K562 (cell line): Measurements from ENCODE around the gene DSCAM. TPM values are rescaled to one million over a fixed set of nuclear protein-coding genes. Genes with fewer than 3 reads are reported as not detected.

Experiments
- ATAC-seq: fragments of 200-7000 bp; cut with Tn5 transposase; 3 replicates; pipeline ENCODE4 v1.9.1; 2020; ENCODE audit warnings: moderate library complexity
- BruUV-seq: library from RNA; stranded (reverse); fragments of 400-500 nt; replicated peaks from 2 replicates; lab custom pipeline; 2021; lab: Mats Ljungman, UMichigan
- CTCF ChIA-PET: fragments of 300-600 bp; formaldehyde crosslinking; extraction: SDS; loops from one replicate; lab custom pipeline; 2021; ENCODE audit warnings: low intra/inter-chr PET ratio; lab: Yijun Ruan, JAX
- POLR2A ChIA-PET: fragments of 300-600, 350-650 bp; sonication (Branson Sonifier 250); formaldehyde crosslinking; extraction: SDS; loops from one replicate; lab custom pipeline; 2021; ENCODE audit warnings: antibody characterized with exemption, inconsistent platforms; lab: Yijun Ruan, JAX
- DNase-seq, 4 experiments: peaks; one replicate each; pipeline versions ENCODE4 v3.0.0 to v3.0.0-alpha.2; 2011 to 2018; ENCODE audit warnings: low spot score in 3 of 4, mixed read lengths in 3 of 4; ENCODE audit errors: extremely low read depth in 1 of 4
- FAIRE-seq: peaks from 2 replicates; lab custom pipeline; 2011; peaks lifted over from hg19 to GRCh38; lab: Jason Lieb, UNC
- H2AFZ ChIP-seq: 2 replicates; pipeline ENCODE4 v1.6.0; 2011; ENCODE audit warnings: low read depth, low read length, control low read depth, inconsistent platforms
- H3K27ac ChIP-seq: fragments of 200-600 bp; 3 replicates; pipeline ENCODE4 v1.8.0; 2011; ENCODE audit warnings: low read depth, mild to moderate bottlenecking, control low read depth, inconsistent platforms, low read length, moderate library complexity, mixed read lengths; ENCODE audit errors: extremely low read depth
- H3K27me3 ChIP-seq, 2 experiments: fragments of 300-600 bp in 1 of 2; 2 replicates in 1 of 2; 3 replicates in 1 of 2; pipeline versions ENCODE4 v1.6.0 to v1.8.0; 2011; ENCODE audit warnings: inconsistent platforms in 2 of 2, low read length in 2 of 2, mild to moderate bottlenecking in 1 of 2, mixed read lengths in 1 of 2, moderate library complexity in 1 of 2; ENCODE audit not compliant: control insufficient read depth in 2 of 2, insufficient read depth in 2 of 2
- H3K36me3 ChIP-seq: fragments of 300-600 bp; 3 replicates; pipeline ENCODE4 v1.8.0; 2011; ENCODE audit warnings: mild to moderate bottlenecking, low read length, inconsistent platforms; ENCODE audit not compliant: control insufficient read depth, insufficient read depth
- H3K4me1 ChIP-seq, 2 experiments: fragments of 200-600 bp in 1 of 2; replicated peaks in 1 of 2; 2 replicates in 1 of 2; 3 replicates in 1 of 2; pipeline versions ENCODE4 v1.5.1 to v1.8.0; 2011; ENCODE audit warnings: inconsistent platforms in 2 of 2, low read length in 2 of 2, mild to moderate bottlenecking in 1 of 2, mixed read lengths in 1 of 2, moderate library complexity in 1 of 2; ENCODE audit not compliant: control insufficient read depth in 2 of 2, insufficient read depth in 2 of 2
- H3K4me2 ChIP-seq: 2 replicates; pipeline ENCODE4 v1.6.1; 2011; ENCODE audit warnings: low read length, control low read depth, inconsistent platforms, mixed read lengths; ENCODE audit not compliant: insufficient read depth
- H3K4me3 ChIP-seq: fragments of 200-600 bp; sonication (generic), shearing (Covaris generic); 2 replicates; pipeline ENCODE4 v1.5.1; 2016; ENCODE audit warnings: control low read depth, inconsistent platforms
- H3K79me2 ChIP-seq: fragments of 200-600 bp; 3 replicates; pipeline ENCODE4 v1.8.0; 2011; ENCODE audit warnings: low read length, inconsistent platforms; ENCODE audit not compliant: control insufficient read depth, insufficient read depth
- H3K9ac ChIP-seq, 2 experiments: 2 replicates each; pipeline versions ENCODE4 v1.6.0 to v1.6.1; 2011; ENCODE audit warnings: low read depth in 2 of 2, low read length in 2 of 2, control low read depth in 1 of 2, inconsistent platforms in 1 of 2, mild to moderate bottlenecking in 1 of 2, mixed read lengths in 1 of 2; ENCODE audit not compliant: insufficient read depth in 1 of 2
- H3K9me1 ChIP-seq: one replicate; pipeline ENCODE4 v1.6.0; 2011; ENCODE audit warnings: inconsistent platforms, mild to moderate bottlenecking, low read length, moderate library complexity; ENCODE audit not compliant: control insufficient read depth, insufficient read depth
- H3K9me3 ChIP-seq: replicated peaks from 2 replicates; pipeline ENCODE4 v1.5.1; 2011; ENCODE audit warnings: low read depth, low read length, inconsistent platforms; ENCODE audit not compliant: control insufficient read depth, insufficient read depth
- H4K20me1 ChIP-seq: replicated peaks from 2 replicates; pipeline ENCODE4 v1.6.1; 2011; ENCODE audit warnings: low read length, inconsistent platforms, mixed read lengths; ENCODE audit not compliant: control insufficient read depth, insufficient read depth
- ILK ChIP-seq: fragments of 450-650 bp; IDR thresholded peaks from 2 replicates; pipeline ENCODE4 v1.6.1; 2016; ENCODE audit warnings: missing genetic modification characterization, low read depth, mild to moderate bottlenecking, missing compliant biosample characterization, moderate library complexity, borderline replicate concordance
- MAX ChIP-seq: sonication (generic); formaldehyde crosslinking; IDR thresholded peaks from 2 replicates; pipeline ENCODE4 v1.9.0; 2022; ENCODE audit warnings: mild to moderate bottlenecking, missing genetic modification reagents
- MNT ChIP-seq, 2 experiments: fragments of 450-650 bp; conservative IDR thresholded peaks; 2 replicates each; pipeline ENCODE4 v1.6.1; 2017; ENCODE audit warnings: mild to moderate bottlenecking in 2 of 2, moderate library complexity in 2 of 2
- NEUROD1 ChIP-seq: fragments of 150-350 bp; IDR thresholded peaks from 2 replicates; pipeline ENCODE4 v1.6.1; 2014; ENCODE audit warnings: borderline replicate concordance, low read length, low read depth; ENCODE audit not compliant: partially characterized antibody
- NKRF ChIP-seq: fragments of 450-650 bp; IDR thresholded peaks from 2 replicates; pipeline ENCODE4 v1.6.1; 2016; ENCODE audit warnings: borderline replicate concordance
- ZNF184 ChIP-seq: sonication (generic); formaldehyde crosslinking; IDR thresholded peaks from 2 replicates; pipeline ENCODE4 v1.5.0; 2020; ENCODE audit warnings: missing genetic modification reagents
- ZNF780A ChIP-seq: fragments of 250-450 bp; sonication (Bioruptor Pico); IDR thresholded peaks from 2 replicates; pipeline ENCODE4 v1.5.0; 2021; ENCODE audit warnings: mild to moderate bottlenecking
- WGBS: fragments of 100-300 bp; shearing (Covaris generic); methylation state at CpG from one replicate; pipeline ENCODE4 v1.1.6; 2016; ENCODE audit warnings: low coverage, mixed read lengths; ENCODE audit not compliant: insufficient coverage; ENCODE audit errors: missing lambda C conversion rate; 5-methylcytosine and 5-hydroxymethylcytosine counted together
- in situ Hi-C: fragments of 300-500 bp; cut with MboI; formaldehyde crosslinking; loops from 4 replicates; pipeline ENCODE4 v1.15.0; 2018; ENCODE audit warnings: inconsistent platforms, mixed read lengths
- intact Hi-C: fragments of 100-400 bp; cut with micrococcal nuclease; formaldehyde crosslinking; loops from 2 replicates; pipeline ENCODE4 v1.14.2; 2022
- polyA plus RNA-seq, 8 experiments: library from polyadenylated mRNA; depleted of rRNA in 4 of 8; stranded (reverse) in 5 of 8; unstranded in 3 of 8; fragments of >200 nt; fragmentation: Nextera tagmentation in 2 of 8; fragmentation: Illumina TruSeq in 1 of 8; extraction: Ambion mirVana in 2 of 8; extraction: Trizol in 1 of 8; gene quantifications; 2 replicates each; pipeline versions ENCODE4 v1.2.1 to v1.2.3, GENCODE V29; 2011 to 2014; ENCODE audit warnings: inconsistent platforms in 1 of 8, missing spikeins in 1 of 8
- total RNA-seq, 7 experiments: library from RNA; depleted of rRNA in 6 of 7; stranded (reverse); fragments of >200 nt in 6 of 7; fragmentation: Illumina TruSeq in 2 of 7; extraction: Trizol in 2 of 7; gene quantifications; 2 replicates each; pipeline versions ENCODE4 v1.2.1 to v1.2.3, GENCODE V29; 2011 to 2021; ENCODE audit warnings: low replicate concordance in 1 of 7
- TF ChIP-seq, protein P1 (sequence below), 2 experiments: fragments of 450-650 bp; IDR thresholded peaks; 2 replicates each; pipeline ENCODE4 v1.6.1; 2016; ENCODE audit warnings: mild to moderate bottlenecking in 2 of 2, borderline replicate concordance in 1 of 2, low read depth in 1 of 2, moderate library complexity in 1 of 2

Gene DSCAM
- total and polyA plus RNA-seq, 9 of the 15 experiments (the other 6 are each of a cell fraction or from before 2014, with no cell fraction given), result not detected

- TF ChIP-seq MNT (conservative IDR thresholded peaks at IDR 0.05) (no peak), ZNF184 (CRISPR knock-in tag) (no peak)
Observed at GRCh38 chr21:40016234-40016633, 830.7 kb downstream of the DSCAM start (continued).

DNA sequence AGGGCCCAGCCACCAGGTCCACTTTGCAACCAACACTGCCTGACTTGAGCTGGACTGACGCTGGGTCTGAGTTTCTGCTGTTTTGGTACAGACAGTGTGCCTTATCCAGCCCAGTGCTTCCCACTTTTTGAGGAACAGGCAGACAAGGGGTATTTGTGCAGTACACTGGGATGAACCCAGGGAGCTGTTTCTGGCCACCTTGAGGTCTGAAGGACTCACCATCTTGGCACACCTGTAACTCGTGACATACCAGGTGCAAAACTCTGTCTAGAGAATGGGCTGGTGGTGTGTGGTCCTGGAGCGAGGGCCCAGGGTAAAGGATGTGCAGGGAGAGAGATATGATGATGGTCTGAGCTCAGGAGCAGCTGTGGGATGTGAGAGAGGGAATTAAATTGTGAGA, 831.1 kb downstream of the DSCAM start:
- no TSS peak for BruUV-seq
- ATAC-seq (no peak), FAIRE-seq (no peak), DNase-seq (no peak)
- no peaks in the 10 kb centered on the region for H3K9me3 ChIP-seq
- no peaks in the 10 kb centered on the region for H3K4me1 ChIP-seq
- no peaks in the 10 kb centered on the region for H3K36me3 ChIP-seq
- no peak overlapping the region for H3K4me3 ChIP-seq
- in situ Hi-C loops, result no loop called here
- H3K27ac ChIP-seq, result no peak overlapping the region
- H3K9me1 ChIP-seq, result no peaks in the 10 kb centered on the region
- no peaks in the 10 kb centered on the region for H3K79me2 ChIP-seq
- 0% methylated on average over 3 of the region's 3 CpGs for WGBS
- CTCF ChIA-PET, result no interaction called here
- POLR2A ChIA-PET, result no interaction called here
- no peaks in the 10 kb centered on the region for H3K27me3 ChIP-seq
- no peak overlapping the region for H2AFZ ChIP-seq
- intact Hi-C loops, result no loop called here
- TF ChIP-seq, protein P1, sequence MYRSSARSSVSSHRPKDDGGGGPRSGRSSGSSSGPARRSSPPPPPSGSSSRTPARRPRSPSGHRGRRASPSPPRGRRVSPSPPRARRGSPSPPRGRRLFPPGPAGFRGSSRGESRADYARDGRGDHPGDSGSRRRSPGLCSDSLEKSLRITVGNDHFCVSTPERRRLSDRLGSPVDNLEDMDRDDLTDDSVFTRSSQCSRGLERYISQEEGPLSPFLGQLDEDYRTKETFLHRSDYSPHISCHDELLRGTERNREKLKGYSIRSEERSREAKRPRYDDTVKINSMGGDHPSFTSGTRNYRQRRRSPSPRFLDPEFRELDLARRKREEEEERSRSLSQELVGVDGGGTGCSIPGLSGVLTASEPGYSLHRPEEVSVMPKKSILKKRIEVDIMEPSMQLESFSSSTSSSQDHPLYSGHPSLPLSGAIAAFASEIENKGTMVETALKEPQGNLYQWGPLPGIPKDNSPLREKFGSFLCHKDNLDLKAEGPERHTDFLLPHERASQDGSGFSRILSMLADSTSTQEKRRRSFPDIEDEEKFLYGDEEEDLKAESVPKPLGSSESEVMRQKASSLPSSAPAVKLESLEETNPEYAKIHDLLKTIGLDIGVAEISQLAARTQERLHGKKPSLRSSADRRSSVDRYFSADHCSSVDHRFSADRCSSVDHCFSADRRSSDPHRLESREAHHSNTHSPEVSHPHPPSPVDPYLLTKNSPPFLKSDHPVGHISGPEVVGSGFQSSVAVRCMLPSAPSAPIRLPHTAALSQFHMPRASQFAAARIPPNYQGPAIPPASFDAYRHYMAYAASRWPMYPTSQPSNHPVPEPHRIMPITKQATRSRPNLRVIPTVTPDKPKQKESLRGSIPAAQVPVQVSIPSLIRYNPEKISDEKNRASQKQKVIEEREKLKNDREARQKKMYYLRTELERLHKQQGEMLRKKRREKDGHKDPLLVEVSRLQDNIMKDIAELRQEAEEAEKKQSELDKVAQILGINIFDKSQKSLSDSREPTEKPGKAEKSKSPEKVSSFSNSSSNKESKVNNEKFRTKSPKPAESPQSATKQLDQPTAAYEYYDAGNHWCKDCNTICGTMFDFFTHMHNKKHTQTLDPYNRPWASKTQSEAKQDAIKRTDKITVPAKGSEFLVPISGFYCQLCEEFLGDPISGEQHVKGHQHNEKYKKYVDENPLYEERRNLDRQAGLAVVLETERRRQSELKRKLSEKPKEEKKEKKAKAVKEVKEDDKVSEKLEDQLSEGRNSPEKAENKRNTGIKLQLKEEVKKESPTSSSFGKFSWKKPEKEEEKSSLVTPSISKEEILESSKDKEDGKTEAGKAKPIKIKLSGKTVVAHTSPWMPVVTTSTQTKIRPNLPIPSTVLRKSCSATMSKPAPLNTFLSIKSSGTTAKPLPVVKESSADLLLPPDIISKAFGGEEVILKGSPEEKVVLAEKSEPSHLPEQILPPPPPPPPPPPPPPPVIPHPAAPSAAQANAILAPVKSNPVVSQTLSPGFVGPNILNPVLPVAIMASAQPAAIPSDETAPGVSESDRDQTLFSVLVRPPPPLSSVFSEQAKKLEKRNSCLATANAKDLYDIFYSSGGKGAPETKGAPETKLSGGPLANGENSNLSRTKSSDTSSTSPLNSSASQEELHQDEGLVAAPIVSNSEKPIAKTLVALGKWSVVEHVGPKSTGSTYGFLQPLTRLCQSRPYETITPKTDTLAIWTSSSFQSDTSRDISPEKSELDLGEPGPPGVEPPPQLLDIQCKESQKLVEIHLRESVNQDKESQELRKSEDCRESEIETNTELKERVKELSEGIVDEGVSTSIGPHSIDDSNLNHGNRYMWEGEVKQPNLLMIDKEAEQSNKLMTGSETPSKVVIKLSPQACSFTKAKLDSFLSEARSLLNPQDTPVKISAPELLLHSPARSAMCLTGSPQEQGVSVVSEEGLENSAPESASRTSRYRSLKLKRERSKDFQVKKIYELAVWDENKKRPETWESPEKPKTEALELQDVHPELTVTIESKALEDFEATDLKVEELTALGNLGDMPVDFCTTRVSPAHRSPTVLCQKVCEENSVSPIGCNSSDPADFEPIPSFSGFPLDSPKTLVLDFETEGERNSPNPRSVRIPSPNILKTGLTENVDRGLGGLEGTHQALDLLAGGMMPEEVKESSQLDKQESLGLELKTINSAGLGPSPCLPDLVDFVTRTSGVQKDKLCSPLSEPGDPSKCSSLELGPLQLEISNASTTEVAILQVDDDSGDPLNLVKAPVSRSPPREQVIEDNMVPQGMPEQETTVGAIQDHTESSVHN (IDR thresholded peaks at IDR 0.05; ENCODE audit: borderline replicate concordance in 1 of 2, low read depth in 1 of 2), result no peak
- TF ChIP-seq NKRF (no peak), NEUROD1 (no peak), MAX (no peak), ZNF780A (CRISPR knock-in tag) (no peak), ILK (tag) (no peak)
- H4K20me1 ChIP-seq, result no peaks in the 10 kb centered on the region
- no peak overlapping the region for H3K9ac ChIP-seq
- no peak overlapping the region for H3K4me2 ChIP-seq
